GM18520 (cell line): ENCODE measurements around the gene RGS7.
"Not testable (repeated sequence)": the region's sequence is repeated elsewhere in the genome, so short reads cannot be mapped to it uniquely, and the experiment has no call there.

Experiments
- ATAC-seq: cut with Tn5 transposase; IDR thresholded peaks from one replicate; pipeline ENCODE4 v1.9.1; 2021; ENCODE audit not compliant: unreplicated experiment

RGS7 gene

DNA sequence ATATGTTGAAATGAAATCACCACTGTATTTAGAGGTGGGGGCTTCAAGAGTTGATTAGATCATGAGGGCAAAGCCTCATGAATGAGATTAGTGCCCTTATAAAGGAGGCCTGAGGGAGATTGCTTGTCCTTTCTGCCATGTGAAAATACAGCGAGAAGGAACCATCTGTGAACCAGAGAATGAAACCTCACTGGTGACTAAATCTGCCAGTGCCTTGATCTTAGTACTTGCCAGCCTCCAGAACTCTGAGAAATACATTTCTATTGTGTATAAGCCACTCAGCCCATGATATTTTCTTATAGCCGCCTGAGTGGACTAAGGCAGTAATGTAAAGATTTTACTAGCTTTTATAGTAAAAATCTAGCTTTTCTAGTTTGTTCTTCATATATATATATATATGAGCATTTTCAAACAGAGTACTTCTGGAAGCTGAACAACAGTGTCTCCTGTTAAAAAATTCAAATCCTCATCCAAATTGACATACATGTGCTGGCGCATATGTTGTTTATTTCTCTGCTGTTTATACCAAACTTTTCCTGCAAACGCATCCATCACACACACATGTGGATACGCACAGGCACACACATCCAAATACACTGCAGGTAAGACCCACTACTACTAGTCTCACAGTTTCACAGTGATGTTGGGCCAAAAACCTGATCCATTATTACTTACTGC, 213.1 kb downstream of the RGS7 start:
- ATAC-seq, result no peak

- no peak for ATAC-seq
These were observed 214.5 kb downstream of the RGS7 start for GRCh38 chr1:241142493-241142892.

GRCh38 chr1:241141646-241142045, 215.4 kb downstream of the RGS7 start:
- not testable (repeated sequence) for ATAC-seq

- no peak for ATAC-seq
These were observed 216.3 kb downstream of the RGS7 start for GRCh38 chr1:241140670-241141069.

- no peak for ATAC-seq
These were observed 218.0 kb downstream of the RGS7 start for GRCh38 chr1:241139047-241139446.

DNA sequence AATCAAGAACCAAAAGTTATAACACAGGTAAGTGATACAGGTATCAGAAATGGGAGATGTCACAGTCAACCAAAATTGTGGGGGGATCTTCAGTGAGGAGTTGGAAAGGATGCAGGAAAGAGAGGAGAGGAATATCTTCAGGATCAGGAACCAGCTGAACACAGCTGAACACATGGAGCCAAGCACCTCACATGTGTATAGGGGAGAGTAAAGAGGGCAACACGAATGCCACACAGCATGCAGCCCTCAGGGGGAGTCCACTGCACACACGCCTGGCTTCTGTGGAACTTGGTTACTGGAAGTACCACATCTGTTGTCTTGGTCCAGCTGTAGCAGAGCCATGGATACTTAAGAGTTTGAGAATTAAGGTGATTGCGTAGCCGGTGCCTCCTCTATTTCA, 218.8 kb downstream of the RGS7 start:
- ATAC-seq, result no peak

DNA sequence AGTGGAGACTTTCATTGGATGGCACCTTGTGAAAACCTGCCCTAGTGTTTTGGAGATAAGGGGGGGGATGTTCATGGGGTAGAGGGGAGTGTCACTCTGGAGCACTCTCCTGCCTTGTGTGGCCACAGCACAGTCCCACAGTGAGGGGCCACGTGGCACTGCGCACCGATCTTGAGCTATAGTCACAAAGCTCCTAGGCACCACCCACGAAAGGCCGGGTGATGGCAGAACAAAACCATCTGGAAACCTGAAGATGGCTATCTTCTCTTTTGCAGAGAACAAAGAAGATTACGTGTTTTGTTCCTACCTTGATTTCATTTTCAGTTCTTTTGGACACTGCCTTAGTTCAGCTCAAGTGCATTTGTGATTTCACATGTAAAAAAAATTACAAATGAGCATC, 220.6 kb downstream of the RGS7 start:
- ATAC-seq, result no peak

- ATAC-seq, result no peak
These were observed 225.3 kb downstream of the RGS7 start for GRCh38 chr1:241131636-241132194.

GRCh38 chr1:241130881-241131280, 226.1 kb downstream of the RGS7 start:
- no peak for ATAC-seq

DNA sequence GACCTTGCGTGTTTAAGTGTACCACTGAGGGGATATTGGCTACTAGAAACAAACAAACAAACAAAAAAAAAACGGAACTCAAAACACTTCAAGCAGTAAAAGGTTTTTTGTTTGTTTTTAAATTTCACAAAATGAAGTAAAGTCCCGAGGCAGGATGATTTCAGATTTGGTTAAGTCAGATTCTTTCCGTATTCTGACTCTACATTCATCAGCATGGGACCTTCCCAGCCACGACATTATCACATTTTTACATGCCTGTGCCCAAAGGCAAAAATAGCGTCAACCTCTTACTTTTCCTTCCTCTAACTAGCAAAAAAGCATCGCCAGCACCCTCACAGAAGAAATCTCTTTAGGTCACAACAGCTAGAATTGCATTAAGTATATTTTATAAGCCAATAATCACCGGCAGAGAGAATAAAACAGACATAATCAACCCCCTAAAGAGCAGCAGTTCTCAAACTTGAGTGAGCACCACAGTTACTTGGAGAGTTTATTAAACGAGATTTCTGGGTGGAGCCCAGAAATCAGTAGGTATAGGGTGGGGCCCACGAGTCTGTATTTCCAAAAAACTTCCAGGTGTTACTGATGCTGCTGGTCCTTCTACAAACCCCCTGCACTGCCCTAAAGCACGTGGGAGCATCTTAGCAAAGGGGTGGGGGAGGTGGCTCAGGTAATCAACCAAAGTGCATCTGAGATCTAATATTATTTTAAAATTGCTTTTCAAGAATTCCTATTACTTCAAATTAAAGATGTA, 227.6 kb downstream of the RGS7 start:
- ATAC-seq, result no peak

- ATAC-seq, result no peak
These were observed 231.7 kb downstream of the RGS7 start for GRCh38 chr1:241125286-241125685.

- no peak for ATAC-seq
These were observed 239.0 kb downstream of the RGS7 start for GRCh38 chr1:241118049-241118448.

- ATAC-seq, result no peak
These were observed 241.2 kb downstream of the RGS7 start for GRCh38 chr1:241115784-241116183.

DNA sequence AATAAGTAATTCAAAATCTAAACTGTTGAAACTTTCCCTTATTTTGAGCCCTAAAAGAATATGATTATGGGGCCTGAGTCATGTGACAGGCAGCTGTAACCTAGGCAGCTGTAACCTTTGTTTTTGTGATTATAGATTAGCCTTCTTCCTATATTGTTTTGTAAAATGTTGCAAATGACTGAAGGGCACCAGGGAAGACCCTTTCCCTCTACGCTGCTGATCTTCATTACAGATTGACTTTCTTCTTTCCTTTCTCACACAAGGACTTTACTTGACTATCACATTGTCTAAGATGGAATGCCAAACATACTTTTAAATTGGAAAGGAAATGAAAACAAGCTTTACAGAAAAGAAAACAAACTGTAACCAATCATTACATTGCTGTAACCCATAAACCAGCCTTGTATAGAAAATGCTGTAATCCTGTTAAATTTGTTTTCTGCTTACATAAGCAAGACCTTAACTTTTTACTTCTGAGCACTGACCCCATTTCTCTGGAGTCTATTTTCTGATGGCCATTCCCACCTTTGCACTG, 242.2 kb downstream of the RGS7 start:
- no peak for ATAC-seq

DNA sequence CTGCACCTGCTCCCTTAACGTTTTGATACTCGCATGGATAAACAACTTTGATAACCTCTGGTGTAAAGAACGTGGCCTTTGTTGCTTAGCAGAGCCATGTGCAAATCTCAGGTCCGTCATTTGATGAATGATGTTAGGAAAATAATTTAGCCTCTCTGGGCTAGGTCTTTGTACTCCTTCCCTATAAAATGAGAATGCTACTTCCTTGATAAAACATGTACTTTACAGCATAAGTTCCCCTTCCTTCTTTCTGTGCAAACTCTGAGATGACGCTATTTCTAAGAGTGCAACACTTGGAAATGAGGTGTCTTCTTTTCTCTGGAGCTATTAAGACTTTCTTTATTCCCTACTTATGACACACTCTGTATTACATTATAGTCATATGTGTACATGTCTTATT, 243.4 kb downstream of the RGS7 start:
- ATAC-seq, result no peak

DNA sequence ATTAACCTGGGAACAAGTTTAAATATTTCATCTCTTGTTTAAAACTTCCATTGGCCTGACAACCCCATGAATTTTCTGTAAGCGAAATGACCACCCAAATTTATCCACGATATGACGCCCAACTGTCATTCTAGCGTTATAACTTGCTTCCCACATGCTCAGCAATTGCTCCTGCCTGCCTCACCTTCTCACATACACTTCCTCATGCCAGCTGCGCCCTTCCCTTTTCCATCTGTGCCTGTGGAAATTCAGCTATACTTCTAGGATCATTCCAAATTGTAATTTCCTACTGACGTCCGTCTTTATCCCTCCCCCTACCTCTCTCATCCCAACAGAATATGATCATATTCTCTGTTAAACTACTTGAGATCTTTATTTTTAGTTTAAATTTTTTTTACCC, 248.0 kb downstream of the RGS7 start:
- ATAC-seq, result no peak

DNA sequence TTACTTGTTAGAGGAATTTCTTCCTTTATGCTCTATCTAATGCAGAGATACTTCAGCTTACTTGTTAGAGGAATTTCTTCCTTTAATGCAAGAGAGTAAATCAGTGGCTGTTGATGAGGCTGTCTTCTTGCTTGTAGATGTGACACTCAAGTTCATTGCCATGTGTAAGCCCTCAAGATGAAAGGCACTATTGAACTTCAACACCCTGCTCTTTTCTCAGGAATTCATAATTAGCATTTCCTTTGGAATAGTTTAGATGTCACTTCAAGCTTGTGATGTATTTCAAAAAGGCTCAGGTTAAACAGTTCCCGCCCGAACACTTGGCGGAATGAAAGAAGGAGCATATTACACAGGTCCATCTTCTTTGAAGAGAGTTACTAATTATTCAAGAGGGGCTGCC, 251.9 kb downstream of the RGS7 start:
- no peak for ATAC-seq

- ATAC-seq, result no peak
These were observed 254.3 kb downstream of the RGS7 start for GRCh38 chr1:241102664-241103063.

GRCh38 chr1:241101622-241102021, 255.4 kb downstream of the RGS7 start:
- ATAC-seq, result no peak

GRCh38 chr1:241097479-241097878, 259.5 kb downstream of the RGS7 start:
- no peak for ATAC-seq

GRCh38 chr1:241096982-241097381, 260.0 kb downstream of the RGS7 start:
- no peak for ATAC-seq

- ATAC-seq, result no peak
These were observed 261.2 kb downstream of the RGS7 start for GRCh38 chr1:241095847-241096246.
